Esophagus squamous epithelium (tissue), 5 donors: Measurements from ENCODE around the gene DHDDS. TPM values are rescaled to one million over a fixed set of nuclear protein-coding genes. Genes with fewer than 3 reads are reported as not detected.
"Not testable (repeated sequence)": the region's sequence is repeated elsewhere in the genome, so short reads cannot be mapped to it uniquely, and the experiment has no call there.

ENCODE experiments used
- DNase-seq: peaks from one replicate; lab custom pipeline; 2025; lab: John Stamatoyannopoulos, UW
- H3K27ac ChIP-seq, 4 donors: fragments of 200-600 bp; sonication (generic); one replicate each; pipeline ENCODE4 v1.5.1; 2016 to 2019; ENCODE audit warnings: mild to moderate bottlenecking in 1 of 4
- H3K27me3 ChIP-seq, 4 donors: fragments of 200-600 bp; sonication (generic); 1 replicate in 3 of 4; 2 replicates in 1 of 4; pipeline versions ENCODE4 v1.5.1 to v1.6.0; 2017 to 2021; ENCODE audit warnings: antibody characterized with exemption in 1 of 4
- H3K36me3 ChIP-seq, 3 donors: fragments of 200-600 bp; sonication (generic); one replicate each; pipeline ENCODE4 v1.5.1; 2016 to 2019
- H3K4me1 ChIP-seq, 3 donors: fragments of 200-600 bp; sonication (generic); one replicate each; pipeline ENCODE4 v1.5.1; 2017 to 2019
- H3K4me3 ChIP-seq, 4 donors: fragments of 200-600 bp; sonication (generic); 1 replicate in 3 of 4; 2 replicates in 1 of 4; pipeline ENCODE4 v1.5.1; 2016 to 2019; ENCODE audit warnings: mild to moderate bottlenecking in 2 of 4, moderate library complexity in 1 of 4
- H3K9me3 ChIP-seq, 3 donors: fragments of 200-600 bp; sonication (generic); one replicate each; pipeline ENCODE4 v1.5.1; 2016 to 2019
- POLR2A ChIP-seq, 4 donors: fragments of 450-650 bp; IDR thresholded peaks; one replicate each; pipeline ENCODE4 v1.6.1; 2017; ENCODE audit warnings: antibody characterized with exemption in 4 of 4, mild to moderate bottlenecking in 4 of 4, moderate library complexity in 3 of 4
- WGBS, 2 donors: methylation state at CpG; one replicate each; pipeline ENCODE4 v1.1.5; 2018; 5-methylcytosine and 5-hydroxymethylcytosine counted together
- intact Hi-C: fragments of 100-400 bp; cut with DNase I; formaldehyde crosslinking; loops from one replicate; pipeline ENCODE4 v1.15.0; 2022
- total RNA-seq, 4 donors: library from RNA; depleted of rRNA; stranded (reverse); fragments of >200 nt; gene quantifications; one replicate each; pipeline ENCODE4 v1.1.0, GENCODE V29; 2016
- TF ChIP-seq, protein P1 (sequence below), 6 experiments: fragments of 450-650 bp in 4 of 6; fragments of 200-600 bp in 2 of 6; sonication (generic) in 2 of 6; IDR thresholded peaks; one replicate each; pipeline ENCODE4 v1.5.1; 2016 to 2019; ENCODE audit warnings: antibody characterized with exemption in 6 of 6, mild to moderate bottlenecking in 4 of 6, moderate library complexity in 4 of 6
- donor health status: DM: yes; HTN: yes; CAD: no.

Gene DHDDS, protein sequence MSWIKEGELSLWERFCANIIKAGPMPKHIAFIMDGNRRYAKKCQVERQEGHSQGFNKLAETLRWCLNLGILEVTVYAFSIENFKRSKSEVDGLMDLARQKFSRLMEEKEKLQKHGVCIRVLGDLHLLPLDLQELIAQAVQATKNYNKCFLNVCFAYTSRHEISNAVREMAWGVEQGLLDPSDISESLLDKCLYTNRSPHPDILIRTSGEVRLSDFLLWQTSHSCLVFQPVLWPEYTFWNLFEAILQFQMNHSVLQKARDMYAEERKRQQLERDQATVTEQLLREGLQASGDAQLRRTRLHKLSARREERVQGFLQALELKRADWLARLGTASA
- total RNA-seq: 10 to 100 TPM; 30.3 to 49.7 (median 37.9) TPM

DNA sequence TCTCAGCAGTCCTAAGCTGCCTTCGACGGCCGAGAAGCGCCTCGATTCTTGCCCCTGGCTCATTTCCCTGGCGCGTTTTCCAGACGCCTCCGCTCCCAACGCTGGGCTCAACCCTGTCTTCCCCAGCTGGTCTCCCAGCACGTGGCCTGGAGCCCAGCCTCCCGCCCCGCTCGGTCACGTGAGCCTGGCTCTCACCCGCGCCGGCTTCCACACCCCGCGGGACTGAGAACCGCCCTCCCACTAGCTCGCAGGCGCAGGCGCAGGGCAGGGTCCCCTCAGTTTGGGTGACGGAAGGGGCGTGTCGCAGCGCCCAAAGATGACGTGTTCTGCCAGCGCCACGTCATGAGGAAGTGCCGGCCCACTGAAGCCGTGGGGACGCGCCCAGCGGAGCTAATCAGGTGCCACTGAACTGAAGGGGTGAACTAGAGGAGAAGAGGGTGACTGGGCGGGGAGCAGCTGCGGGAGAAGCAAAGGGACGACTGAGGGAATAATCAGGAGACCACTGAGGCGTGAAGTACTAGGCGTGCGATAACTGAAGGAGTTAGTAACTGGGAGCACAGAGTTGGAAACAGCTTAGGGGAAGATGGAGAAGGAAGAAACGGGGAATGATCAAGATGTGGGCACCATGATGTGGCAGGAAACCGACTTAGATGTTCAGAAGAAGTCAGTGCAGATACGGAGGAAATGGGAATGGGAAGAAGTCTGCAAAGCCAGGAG, at the start of gene DHDDS:
Gene DHDDS (plus strand): TSS at position 343 of the 717 bp plus-strand sequence. CDS start 625 bp downstream, outside the sequence.
- intact Hi-C loops: no loop called here
- peak; percentile 93 for DNase-seq
- Histone ChIP-seq H3K36me3 (peaks cover 0 to 35% (median 9%) of the 10 kb centered on the region in 3 donors), H3K9me3 (no peaks in the 10 kb centered on the region), H3K4me1 (peaks cover 17 to 31% (median 20%) of the 10 kb centered on the region in 3 donors), H3K27me3 (no peaks in the 10 kb centered on the region), H3K4me3 (peak within 1 kb of the TSS; percentile 50 to 83 (median 66)), H3K27ac (peak within 1 kb of the TSS; percentile 81 to 93 (median 85))
- TF ChIP-seq, protein P1, sequence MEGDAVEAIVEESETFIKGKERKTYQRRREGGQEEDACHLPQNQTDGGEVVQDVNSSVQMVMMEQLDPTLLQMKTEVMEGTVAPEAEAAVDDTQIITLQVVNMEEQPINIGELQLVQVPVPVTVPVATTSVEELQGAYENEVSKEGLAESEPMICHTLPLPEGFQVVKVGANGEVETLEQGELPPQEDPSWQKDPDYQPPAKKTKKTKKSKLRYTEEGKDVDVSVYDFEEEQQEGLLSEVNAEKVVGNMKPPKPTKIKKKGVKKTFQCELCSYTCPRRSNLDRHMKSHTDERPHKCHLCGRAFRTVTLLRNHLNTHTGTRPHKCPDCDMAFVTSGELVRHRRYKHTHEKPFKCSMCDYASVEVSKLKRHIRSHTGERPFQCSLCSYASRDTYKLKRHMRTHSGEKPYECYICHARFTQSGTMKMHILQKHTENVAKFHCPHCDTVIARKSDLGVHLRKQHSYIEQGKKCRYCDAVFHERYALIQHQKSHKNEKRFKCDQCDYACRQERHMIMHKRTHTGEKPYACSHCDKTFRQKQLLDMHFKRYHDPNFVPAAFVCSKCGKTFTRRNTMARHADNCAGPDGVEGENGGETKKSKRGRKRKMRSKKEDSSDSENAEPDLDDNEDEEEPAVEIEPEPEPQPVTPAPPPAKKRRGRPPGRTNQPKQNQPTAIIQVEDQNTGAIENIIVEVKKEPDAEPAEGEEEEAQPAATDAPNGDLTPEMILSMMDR (IDR thresholded peaks at IDR 0.05): peak in 1 of 6 experiments; percentile 57
- peak in 3 of 4 donors; percentile 84 to 85 (median 84) for TF ChIP-seq POLR2A (IDR thresholded peaks at IDR 0.05)
- WGBS, 2 donors: 0% methylated on average over 17 to 21 of the region's 45 CpGs

DNA sequence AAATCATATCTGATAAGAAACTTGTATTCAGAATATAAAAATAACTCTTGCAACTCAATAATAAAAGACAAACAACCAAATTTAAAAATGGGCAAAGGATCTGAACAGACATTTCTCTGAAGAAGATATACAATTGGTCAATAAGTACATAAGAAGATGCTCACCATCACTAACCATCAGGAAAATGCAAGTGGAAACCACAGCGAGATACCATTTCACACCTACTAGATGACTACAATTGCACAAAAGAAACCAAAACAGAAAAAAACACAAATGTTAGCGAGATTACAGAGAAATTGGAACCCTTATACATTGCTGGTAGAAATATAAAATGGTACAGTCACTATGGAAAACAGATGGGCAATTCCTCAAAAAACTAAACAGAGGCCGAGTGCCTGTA, 48.0 kb upstream of the DHDDS start:
- H3K27ac ChIP-seq: no peak overlapping the region
- no peaks in the 10 kb centered on the region for H3K36me3 ChIP-seq
- H3K9me3 ChIP-seq: no peaks in the 10 kb centered on the region
- no peaks in the 10 kb centered on the region for H3K4me1 ChIP-seq
- H3K27me3 ChIP-seq: peaks cover 0 to 54% (median 0%) of the 10 kb centered on the region in 4 donors
- TF ChIP-seq, protein P1 (IDR thresholded peaks at IDR 0.05): no peak
- no peak for TF ChIP-seq POLR2A (IDR thresholded peaks at IDR 0.05)
- 60 to 82% methylated on average over 3 of the region's 3 CpGs for WGBS, 2 donors
- intact Hi-C loops: no loop called here
- no peak overlapping the region for H3K4me3 ChIP-seq
- DNase-seq: no peak

DNA sequence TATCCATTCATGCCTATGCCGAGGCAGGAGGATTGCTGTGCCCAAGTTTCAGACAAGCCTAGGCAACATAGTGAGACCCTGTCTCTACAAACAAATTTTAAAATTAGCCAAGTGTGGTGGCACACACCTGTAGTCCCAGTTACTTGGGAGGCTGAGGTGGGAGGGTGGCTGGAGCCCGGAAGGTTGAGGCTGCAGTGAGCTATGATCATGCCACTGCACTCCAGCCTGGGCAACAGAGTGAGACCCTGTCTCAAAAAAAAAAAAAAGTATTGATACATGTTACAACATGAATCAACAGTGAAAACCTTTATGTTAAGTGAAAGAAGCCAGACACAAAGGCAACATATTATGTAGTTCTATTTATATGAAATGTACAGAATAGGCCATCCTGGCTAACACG, 47.1 kb upstream of the DHDDS start:
- H3K36me3 ChIP-seq, H3K4me1 ChIP-seq, H3K9me3 ChIP-seq, H3K4me3 ChIP-seq, H3K27ac ChIP-seq, DNase-seq, intact Hi-C loops: not testable (repeated sequence)
- WGBS, 2 donors: 64 to 67% methylated on average over 3 of the region's 3 CpGs
- H3K27me3 ChIP-seq: peaks cover 0 to 64% (median 0%) of the 10 kb centered on the region in 4 donors

GRCh38 chr1:26387447-26387846, 44.7 kb upstream of the DHDDS start:
- intact Hi-C loops: no loop called here
- no peak overlapping the region for H3K27ac ChIP-seq
- no peaks in the 10 kb centered on the region for H3K36me3 ChIP-seq
- WGBS, 2 donors: 55 to 60% methylated on average over 7 of the region's 7 CpGs
- H3K4me3 ChIP-seq: no peak overlapping the region
- peaks cover 0 to 16% (median 0%) of the 10 kb centered on the region in 3 donors for H3K4me1 ChIP-seq
- no peaks in the 10 kb centered on the region for H3K9me3 ChIP-seq
- peaks cover 0 to 76% (median 0%) of the 10 kb centered on the region in 4 donors for H3K27me3 ChIP-seq
- no peak for DNase-seq
- TF ChIP-seq, protein P1 (IDR thresholded peaks at IDR 0.05): no peak
- no peak for TF ChIP-seq POLR2A (IDR thresholded peaks at IDR 0.05)

DNA sequence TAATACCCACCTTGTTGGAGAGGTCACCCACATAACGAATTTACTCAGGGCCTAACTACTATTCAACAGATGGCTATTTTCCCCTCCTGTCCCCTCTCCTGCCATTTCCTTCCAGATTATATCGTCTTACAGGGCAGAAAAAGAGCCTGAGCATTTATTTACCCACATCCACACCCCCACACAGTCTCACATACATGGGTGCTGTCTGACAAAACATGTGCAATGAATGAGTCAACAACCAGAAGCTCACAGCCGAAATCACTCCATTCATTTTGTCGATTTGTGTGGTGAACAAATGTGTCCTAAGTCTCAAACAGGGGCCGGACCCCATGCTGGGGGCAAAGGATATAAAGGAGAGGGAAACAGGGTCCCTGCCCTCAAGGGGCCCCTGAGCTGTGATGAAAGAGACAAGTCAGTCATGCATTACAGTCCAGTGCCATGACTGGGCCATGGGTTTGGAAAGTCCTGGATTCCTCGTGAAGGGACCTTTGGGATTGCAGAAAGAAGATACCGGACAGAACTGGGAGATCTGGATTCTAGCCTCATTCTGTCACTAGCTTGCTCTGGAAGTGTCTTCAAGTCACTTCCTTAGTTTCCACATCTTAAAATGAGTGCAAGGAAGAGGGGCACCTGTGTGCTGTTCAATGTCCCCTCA, 43.2 kb upstream of the DHDDS start:
- no peak for DNase-seq
- no peaks in the 10 kb centered on the region for H3K36me3 ChIP-seq
- peaks cover 0 to 16% (median 0%) of the 10 kb centered on the region in 3 donors for H3K4me1 ChIP-seq
- peaks cover 0 to 74% (median 0%) of the 10 kb centered on the region in 4 donors for H3K27me3 ChIP-seq
- H3K27ac ChIP-seq: no peak overlapping the region
- 82 to 85% methylated on average over 5 to 6 of the region's 7 CpGs for WGBS, 2 donors
- H3K4me3 ChIP-seq: no peak overlapping the region
- TF ChIP-seq POLR2A (IDR thresholded peaks at IDR 0.05): no peak
- TF ChIP-seq, protein P1 (IDR thresholded peaks at IDR 0.05): no peak
- H3K9me3 ChIP-seq: no peaks in the 10 kb centered on the region
- intact Hi-C loops: no loop called here
